GM12878 (cell line): Measurements from ENCODE around the gene SPTLC3. TPM values are rescaled to one million over a fixed set of nuclear protein-coding genes. Genes with fewer than 3 reads are reported as not detected.

Experiments
- ATAC-seq: fragments of 200-7000 bp; cut with Tn5 transposase; 3 replicates; pipeline ENCODE4 v1.9.1; 2020; ENCODE audit warnings: mild to moderate bottlenecking, moderate library complexity
- BruUV-seq: library from RNA; stranded (reverse); fragments of 400-500 nt; replicated peaks from 2 replicates; lab custom pipeline; 2021; lab: Mats Ljungman, UMichigan
- CTCF ChIA-PET: fragments of 300-600 bp; sonication (Branson Sonifier 250); formaldehyde crosslinking; extraction: SDS; loops from one replicate; lab custom pipeline; 2021; ENCODE audit warnings: inconsistent platforms; lab: Yijun Ruan, JAX
- POLR2A ChIA-PET: fragments of 350-600 bp; formaldehyde crosslinking; extraction: SDS; loops from one replicate; lab custom pipeline; 2021; ENCODE audit warnings: inconsistent platforms; lab: Charles Lee
- RAD21 ChIA-PET: fragments of 300-600 bp; sonication (Branson Sonifier 250); formaldehyde crosslinking; loops from one replicate; lab custom pipeline; 2023; ENCODE audit warnings: antibody characterized with exemption; ENCODE audit not compliant: unreplicated experiment; lab: Charles Lee
- SMC1A ChIA-PET: fragments of 300-600 bp; sonication (Branson Sonifier 250); formaldehyde crosslinking; loops from one replicate; lab custom pipeline; 2023; ENCODE audit not compliant: unreplicated experiment, uncharacterized antibody; lab: Charles Lee
- DNase-seq: peaks from one replicate; pipeline ENCODE4 v3.0.0-alpha.2; 2011; ENCODE audit warnings: low read depth, low spot score
- FAIRE-seq: peaks from 3 replicates; lab custom pipeline; 2011; peaks lifted over from hg19 to GRCh38; lab: Jason Lieb, UNC
- H2AFZ ChIP-seq: 2 replicates; pipeline ENCODE4 v1.6.0; 2011; ENCODE audit warnings: low read depth, low read length, control low read depth; ENCODE audit not compliant: control insufficient read depth
- H3K27ac ChIP-seq: 2 replicates; pipeline ENCODE4 v1.5.1; 2011; ENCODE audit warnings: control low read depth; ENCODE audit not compliant: control insufficient read depth, insufficient read depth
- H3K27me3 ChIP-seq, 2 experiments: replicated peaks in 1 of 2; 2 replicates each; pipeline versions ENCODE4 v1.6.0 to v1.6.1; 2011; ENCODE audit warnings: low read length in 1 of 2; ENCODE audit not compliant: control insufficient read depth in 2 of 2, insufficient read depth in 2 of 2
- H3K36me3 ChIP-seq, 2 experiments: 2 replicates each; pipeline ENCODE4 v1.5.1; 2011; ENCODE audit warnings: low read length in 1 of 2; ENCODE audit not compliant: control insufficient read depth in 2 of 2, insufficient read depth in 2 of 2
- H3K4me1 ChIP-seq: 2 replicates; pipeline ENCODE4 v1.6.1; 2011; ENCODE audit warnings: mild to moderate bottlenecking, low read length, moderate library complexity, mixed read lengths; ENCODE audit not compliant: control insufficient read depth, insufficient read depth
- H3K4me2 ChIP-seq: 2 replicates; pipeline ENCODE4 v1.6.0; 2011; ENCODE audit warnings: control low read depth; ENCODE audit not compliant: control insufficient read depth, insufficient read depth
- H3K4me3 ChIP-seq: fragments of 200-600 bp; sonication (generic); 2 replicates; pipeline ENCODE4 v1.5.1; 2016
- H3K79me2 ChIP-seq: 2 replicates; pipeline ENCODE4 v1.6.0; 2011; ENCODE audit warnings: low read length; ENCODE audit not compliant: control insufficient read depth, insufficient read depth
- H3K9ac ChIP-seq: 2 replicates; pipeline ENCODE4 v1.8.0; 2011; ENCODE audit warnings: low read length, control low read depth, mixed read lengths; ENCODE audit not compliant: control insufficient read depth, insufficient read depth
- H3K9me3 ChIP-seq: replicated peaks from 3 replicates; pipeline ENCODE4 v1.5.1; 2011; ENCODE audit warnings: mild to moderate bottlenecking, low read length; ENCODE audit not compliant: control insufficient read depth, insufficient read depth
- H4K20me1 ChIP-seq: 2 replicates; pipeline ENCODE4 v1.6.0; 2011; ENCODE audit not compliant: control insufficient read depth, insufficient read depth
- POLR2A ChIP-seq: IDR thresholded peaks from 2 replicates; pipeline ENCODE4 v1.6.1; 2011; ENCODE audit warnings: low read depth, mild to moderate bottlenecking, low read length
- SMAD1 ChIP-seq: fragments of 450-650 bp; IDR thresholded peaks from 2 replicates; pipeline ENCODE4 v1.6.1; 2018; ENCODE audit warnings: mild to moderate bottlenecking, low read depth; ENCODE audit not compliant: partially characterized antibody
- SREBF1 ChIP-seq: IDR thresholded peaks from 2 replicates; pipeline ENCODE4 v1.6.1; 2012; ENCODE audit warnings: mild to moderate bottlenecking, low read length
- TCF12 ChIP-seq: IDR thresholded peaks from 2 replicates; pipeline ENCODE4 v1.6.1; 2011; ENCODE audit warnings: low read depth, mild to moderate bottlenecking, low read length
- WGBS: methylation state at CpG from one replicate; pipeline ENCODE4 v1.1.6; 2016; ENCODE audit warnings: low lambda C conversion rate; ENCODE audit not compliant: insufficient replicate concordance, insufficient coverage; ENCODE audit errors: missing lambda C conversion rate; 5-methylcytosine and 5-hydroxymethylcytosine counted together
- in situ Hi-C: fragments of 300-500 bp; cut with MboI; formaldehyde crosslinking; loops from 9 replicates; pipeline ENCODE4 v1.14.3; 2018; ENCODE audit warnings: mixed read lengths
- intact Hi-C: fragments of 100-400 bp; cut with micrococcal nuclease; formaldehyde crosslinking; loops from one replicate; pipeline ENCODE4 v1.14.2; 2022; ENCODE audit not compliant: unreplicated experiment
- polyA plus RNA-seq, 11 experiments: library from polyadenylated mRNA; depleted of rRNA in 4 of 11; unstranded in 6 of 11; stranded (reverse) in 5 of 11; fragments of >200 nt; fragmentation: Nextera tagmentation in 4 of 11; fragmentation: Illumina TruSeq in 1 of 11; extraction: Ambion mirVana in 4 of 11; extraction: Trizol in 1 of 11; gene quantifications; 1 replicate in 1 of 11; 2 replicates in 10 of 11; pipeline versions ENCODE4 v1.2.1 to v1.2.3, GENCODE V29; 2011 to 2016; ENCODE audit warnings: inconsistent platforms in 2 of 11, missing spikeins in 2 of 11, low read depth in 1 of 11
- total RNA-seq, 4 experiments: library from RNA; depleted of rRNA in 3 of 4; stranded (reverse); fragments of >200 nt in 3 of 4; fragmentation: Illumina TruSeq in 1 of 4; extraction: Trizol in 1 of 4; gene quantifications; 2 replicates each; pipeline versions ENCODE4 v1.2.1 to v1.2.3, GENCODE V29; 2013 to 2021
- TF ChIP-seq, protein P1 (sequence below): IDR thresholded peaks from 2 replicates; pipeline ENCODE4 v1.6.1; 2011; ENCODE audit warnings: low read depth, low read length, improper control_type of control experiment, borderline replicate concordance
- TF ChIP-seq, protein P2 (sequence below): fragments of 450-650 bp; formaldehyde crosslinking; IDR thresholded peaks from 2 replicates; pipeline ENCODE4 v1.4.0; 2022; ENCODE audit warnings: mild to moderate bottlenecking, moderate library complexity
- TF ChIP-seq, protein P3 (sequence below): fragments of 450-650 bp; IDR thresholded peaks from 2 replicates; pipeline ENCODE4 v1.6.1; 2016; ENCODE audit warnings: mild to moderate bottlenecking

Gene SPTLC3
- total and polyA plus RNA-seq, 10 of the 15 experiments (the other 5 are each of a cell fraction or from before 2014, with no cell fraction given): 0.04 to 0.29 (median 0.06) TPM; not detected in 7

DNA sequence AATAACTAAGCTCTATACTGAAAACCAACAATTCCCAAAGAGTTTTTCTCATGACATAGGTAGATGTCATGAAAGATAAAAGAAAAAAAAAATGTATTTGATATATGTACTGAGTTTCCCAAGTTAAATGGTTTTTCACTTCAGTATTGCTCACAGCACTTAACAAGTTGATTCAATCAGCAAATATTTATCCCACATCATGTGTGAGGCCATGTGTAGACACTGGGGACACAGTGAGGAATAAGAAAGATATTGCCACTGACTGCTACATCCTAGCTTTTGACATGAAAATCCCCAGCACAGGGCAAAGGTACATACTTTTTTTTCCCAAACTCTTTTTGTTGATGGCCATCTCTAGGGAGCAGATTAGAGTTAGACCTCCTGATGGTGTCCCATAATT is 25.3 kb downstream of the SPTLC3 start (continued):
- TF ChIP-seq, protein P1, sequence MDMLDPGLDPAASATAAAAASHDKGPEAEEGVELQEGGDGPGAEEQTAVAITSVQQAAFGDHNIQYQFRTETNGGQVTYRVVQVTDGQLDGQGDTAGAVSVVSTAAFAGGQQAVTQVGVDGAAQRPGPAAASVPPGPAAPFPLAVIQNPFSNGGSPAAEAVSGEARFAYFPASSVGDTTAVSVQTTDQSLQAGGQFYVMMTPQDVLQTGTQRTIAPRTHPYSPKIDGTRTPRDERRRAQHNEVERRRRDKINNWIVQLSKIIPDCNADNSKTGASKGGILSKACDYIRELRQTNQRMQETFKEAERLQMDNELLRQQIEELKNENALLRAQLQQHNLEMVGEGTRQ: no peak
- TF ChIP-seq, protein P2, sequence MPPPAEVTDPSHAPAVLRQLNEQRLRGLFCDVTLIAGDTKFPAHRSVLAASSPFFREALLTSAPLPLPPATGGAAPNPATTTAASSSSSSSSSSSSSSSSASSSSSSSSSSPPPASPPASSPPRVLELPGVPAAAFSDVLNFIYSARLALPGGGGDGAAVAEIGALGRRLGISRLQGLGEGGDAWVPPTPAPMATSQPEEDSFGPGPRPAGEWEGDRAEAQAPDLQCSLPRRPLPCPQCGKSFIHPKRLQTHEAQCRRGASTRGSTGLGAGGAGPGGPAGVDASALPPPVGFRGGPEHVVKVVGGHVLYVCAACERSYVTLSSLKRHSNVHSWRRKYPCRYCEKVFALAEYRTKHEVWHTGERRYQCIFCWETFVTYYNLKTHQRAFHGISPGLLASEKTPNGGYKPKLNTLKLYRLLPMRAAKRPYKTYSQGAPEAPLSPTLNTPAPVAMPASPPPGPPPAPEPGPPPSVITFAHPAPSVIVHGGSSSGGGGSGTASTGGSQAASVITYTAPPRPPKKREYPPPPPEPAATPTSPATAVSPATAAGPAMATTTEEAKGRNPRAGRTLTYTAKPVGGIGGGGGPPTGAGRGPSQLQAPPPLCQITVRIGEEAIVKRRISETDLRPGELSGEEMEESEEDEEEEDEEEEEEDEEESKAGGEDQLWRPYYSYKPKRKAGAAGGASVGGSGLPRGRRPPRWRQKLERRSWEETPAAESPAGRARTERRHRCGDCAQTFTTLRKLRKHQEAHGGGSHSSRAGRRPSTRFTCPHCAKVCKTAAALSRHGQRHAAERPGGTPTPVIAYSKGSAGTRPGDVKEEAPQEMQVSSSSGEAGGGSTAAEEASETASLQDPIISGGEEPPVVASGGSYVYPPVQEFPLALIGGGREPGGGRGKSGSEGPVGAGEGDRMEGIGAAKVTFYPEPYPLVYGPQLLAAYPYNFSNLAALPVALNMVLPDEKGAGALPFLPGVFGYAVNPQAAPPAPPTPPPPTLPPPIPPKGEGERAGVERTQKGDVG (CRISPR knock-in tag): no peak
- TF ChIP-seq, protein P3, sequence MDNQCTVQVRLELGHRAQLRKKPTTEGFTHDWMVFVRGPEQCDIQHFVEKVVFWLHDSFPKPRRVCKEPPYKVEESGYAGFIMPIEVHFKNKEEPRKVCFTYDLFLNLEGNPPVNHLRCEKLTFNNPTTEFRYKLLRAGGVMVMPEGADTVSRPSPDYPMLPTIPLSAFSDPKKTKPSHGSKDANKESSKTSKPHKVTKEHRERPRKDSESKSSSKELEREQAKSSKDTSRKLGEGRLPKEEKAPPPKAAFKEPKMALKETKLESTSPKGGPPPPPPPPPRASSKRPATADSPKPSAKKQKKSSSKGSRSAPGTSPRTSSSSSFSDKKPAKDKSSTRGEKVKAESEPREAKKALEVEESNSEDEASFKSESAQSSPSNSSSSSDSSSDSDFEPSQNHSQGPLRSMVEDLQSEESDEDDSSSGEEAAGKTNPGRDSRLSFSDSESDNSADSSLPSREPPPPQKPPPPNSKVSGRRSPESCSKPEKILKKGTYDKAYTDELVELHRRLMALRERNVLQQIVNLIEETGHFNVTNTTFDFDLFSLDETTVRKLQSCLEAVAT: no peak
- TF ChIP-seq POLR2A (no peak), SREBF1 (no peak), TCF12 (no peak)

DNA sequence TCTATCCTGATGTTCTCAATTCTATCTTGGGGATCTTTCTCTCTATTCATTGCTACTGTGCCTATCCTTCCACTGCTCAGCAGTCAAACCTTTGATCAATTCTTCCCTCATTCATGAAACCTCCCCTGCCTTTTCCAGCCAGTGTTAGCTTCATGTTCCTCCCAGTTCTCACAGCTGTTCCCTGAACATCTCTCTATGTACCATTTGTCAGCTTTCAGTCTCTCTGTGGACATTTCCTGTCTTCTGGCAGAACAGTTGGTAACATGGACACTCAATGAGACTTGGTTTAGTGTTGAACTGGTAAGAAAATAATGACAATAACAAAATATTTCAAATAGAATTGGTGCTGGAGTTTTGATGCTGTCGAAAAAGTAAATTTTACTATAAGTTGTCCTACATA is 26.2 kb downstream of the SPTLC3 start:
- no peaks in the 10 kb centered on the region for H4K20me1 ChIP-seq
- ChIA-PET CTCF (no interaction called here), POLR2A (no interaction called here), SMC1A (no interaction called here), RAD21 (no interaction called here)
- no TSS peak for BruUV-seq
- no peaks in the 10 kb centered on the region for H3K9me3 ChIP-seq
- no peak overlapping the region for H3K27ac ChIP-seq
- 0% methylated on average over 1 of the region's 1 CpG for WGBS
- no peaks in the 10 kb centered on the region for H3K4me1 ChIP-seq
- FAIRE-seq: no peak
- no peak for DNase-seq
- H2AFZ ChIP-seq: no peak overlapping the region
- TF ChIP-seq SMAD1: no peak
- ATAC-seq: no peak
- no peak overlapping the region for H3K9ac ChIP-seq
- H3K4me2 ChIP-seq: no peak overlapping the region
- no peaks in the 10 kb centered on the region for H3K27me3 ChIP-seq
- in situ Hi-C loops (no loop called here), intact Hi-C loops (no loop called here)
- no peak overlapping the region for H3K4me3 ChIP-seq
- H3K79me2 ChIP-seq: no peaks in the 10 kb centered on the region
- no peaks in the 10 kb centered on the region for H3K36me3 ChIP-seq
